OCI-LY7 (cell line): ENCODE results near the gene GLCCI1. TPM values are rescaled to one million over a fixed set of nuclear protein-coding genes. Genes with fewer than 3 reads are reported as not detected.

Source experiments
- BruUV-seq: library from RNA; stranded (reverse); fragments of 400-500 nt; replicated peaks from 2 replicates; lab custom pipeline; 2021; lab: Mats Ljungman, UMichigan
- CTCF ChIA-PET: fragments of 300-600 bp; sonication (Branson Sonifier 250); formaldehyde crosslinking; loops from one replicate; lab custom pipeline; 2022; ENCODE audit warnings: antibody characterized with exemption; ENCODE audit not compliant: unreplicated experiment; lab: Charles Lee
- POLR2A ChIA-PET: fragments of 300-600 bp; sonication (Branson Sonifier 250); formaldehyde crosslinking; loops from one replicate; lab custom pipeline; 2022; ENCODE audit warnings: antibody characterized with exemption; lab: Charles Lee
- DNase-seq: peaks from one replicate; pipeline ENCODE4 v3.0.0-alpha.2; 2015; ENCODE audit warnings: low spot score
- H2AFZ ChIP-seq: fragments of 200-600 bp; sonication (generic), shearing (Covaris generic); 2 replicates; pipeline ENCODE4 v1.6.1; 2014; ENCODE audit warnings: mild to moderate bottlenecking, antibody characterized with exemption, low read length, moderate library complexity
- H3K27ac ChIP-seq: fragments of 200-600 bp; sonication (generic); 2 replicates; pipeline ENCODE4 v1.5.1; 2014; ENCODE audit warnings: mixed run types, low read depth, mild to moderate bottlenecking, moderate library complexity, low read length, inconsistent platforms; ENCODE audit not compliant: poor library complexity, severe bottlenecking
- H3K36me3 ChIP-seq: fragments of 200-600 bp; sonication (generic); 2 replicates; pipeline ENCODE4 v1.6.1; 2014; ENCODE audit warnings: mild to moderate bottlenecking, antibody characterized with exemption, low read length, moderate library complexity, mixed read lengths; ENCODE audit not compliant: insufficient read depth
- H3K4me1 ChIP-seq: fragments of 200-600 bp; sonication (generic); 2 replicates; pipeline ENCODE4 v1.5.1; 2014; ENCODE audit warnings: mild to moderate bottlenecking, low read length; ENCODE audit not compliant: insufficient read depth, poor library complexity, severe bottlenecking
- H3K4me2 ChIP-seq: fragments of 200-600 bp; sonication (generic); 2 replicates; pipeline ENCODE4 v1.6.1; 2014; ENCODE audit warnings: mild to moderate bottlenecking, low read length
- H3K4me3 ChIP-seq: fragments of 200-600 bp; sonication (generic); 2 replicates; pipeline ENCODE4 v1.5.1; 2014; ENCODE audit warnings: mild to moderate bottlenecking, low read depth, low read length; ENCODE audit not compliant: poor library complexity, severe bottlenecking
- H3K79me2 ChIP-seq: fragments of 200-600 bp; sonication (generic); 2 replicates; pipeline ENCODE4 v1.6.1; 2016; ENCODE audit warnings: low read depth, mild to moderate bottlenecking, low read length, moderate library complexity, mixed read lengths; ENCODE audit not compliant: insufficient read depth
- H3K9me2 ChIP-seq: fragments of 200-600 bp; sonication (generic); 2 replicates; pipeline ENCODE4 v1.6.1; 2016; ENCODE audit warnings: mild to moderate bottlenecking, low read length, mixed read lengths; ENCODE audit not compliant: insufficient read depth
- H3K9me3 ChIP-seq: fragments of 200-600 bp; sonication (generic); 2 replicates; pipeline ENCODE4 v1.6.1; 2014; ENCODE audit warnings: mild to moderate bottlenecking, mixed run types, low read length, mixed read lengths
- H4K20me1 ChIP-seq: fragments of 200-600 bp; sonication (generic); 2 replicates; pipeline ENCODE4 v1.6.1; 2014; ENCODE audit warnings: mild to moderate bottlenecking, antibody characterized with exemption, low read length, moderate library complexity, mixed read lengths; ENCODE audit not compliant: insufficient read depth
- CTCF ChIP-seq: fragments of 200-600 bp; sonication (generic); conservative IDR thresholded peaks from 2 replicates; pipeline ENCODE4 v1.5.1; 2014; ENCODE audit warnings: mild to moderate bottlenecking, antibody characterized with exemption, low read length, moderate library complexity, mixed read lengths
- EZH2phosphoT487 ChIP-seq: fragments of 200-600 bp; sonication (generic); IDR thresholded peaks from 2 replicates; pipeline ENCODE4 v1.6.1; 2018; ENCODE audit warnings: low read depth, borderline replicate concordance, mild to moderate bottlenecking, mixed run types, antibody characterized with exemption, low read length, moderate library complexity, mixed read lengths
- intact Hi-C: fragments of 100-400 bp; cut with micrococcal nuclease; formaldehyde crosslinking; loops from one replicate; pipeline ENCODE4 v1.10.0; 2022; ENCODE audit not compliant: unreplicated experiment
- total RNA-seq, 2 experiments: library from RNA; depleted of rRNA in 1 of 2; stranded (reverse); fragments of >200 nt in 1 of 2; shearing (Covaris generic) in 1 of 2; gene quantifications; 2 replicates each; pipeline ENCODE4 v1.2.3, GENCODE V29; 2014 to 2022

GLCCI1 gene
- total RNA-seq, 2 experiments from 2014 or later = 21.3 to 85.6 TPM

DNA sequence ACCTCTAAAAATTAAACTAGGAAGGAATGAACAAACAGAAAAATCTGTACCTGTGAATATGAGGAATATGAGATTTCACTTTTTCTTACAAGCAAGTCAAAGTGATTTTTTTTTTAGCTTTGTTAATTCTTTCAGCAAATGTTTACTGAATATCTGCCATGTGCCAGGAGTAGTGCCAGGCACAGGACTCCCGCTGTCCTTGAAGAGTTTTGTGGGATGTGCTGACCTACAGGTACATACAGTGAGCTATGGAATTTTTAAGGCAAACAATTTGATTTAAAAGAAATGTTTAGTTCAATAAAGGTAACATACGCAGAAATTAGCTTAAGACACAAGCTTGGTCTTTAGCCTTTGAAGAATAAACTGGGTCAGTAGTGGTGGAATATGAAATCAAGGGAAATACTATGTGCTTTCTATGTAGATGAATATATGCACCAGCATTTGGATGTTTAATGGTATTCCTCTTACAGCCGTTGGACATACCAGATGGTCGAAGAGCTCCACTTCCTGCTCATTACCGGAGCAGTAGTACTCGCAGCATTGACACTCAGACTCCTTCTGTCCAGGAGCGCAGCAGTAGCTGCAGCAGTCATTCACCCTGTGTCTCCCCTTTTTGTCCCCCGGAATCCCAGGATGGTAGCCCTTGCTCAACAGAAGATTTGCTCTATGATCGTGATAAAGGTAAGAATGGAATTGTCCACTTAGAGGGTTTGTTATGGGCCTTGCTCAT, 102.0 kb downstream of the GLCCI1 start:
- H3K27ac ChIP-seq = no peak overlapping the region
- H3K4me2 ChIP-seq = no peak overlapping the region
- H3K4me1 ChIP-seq = no peaks in the 10 kb centered on the region
- intact Hi-C loops = no loop called here
- H3K4me3 ChIP-seq = no peak overlapping the region
- ChIA-PET POLR2A (interaction anchor here (0.5 to 1.5 kb wide), 7 partner anchors 11 to 458 kb away, joined by 3 to 8 read pairs (median 5); no protein-coding TSS in a partner anchor), CTCF (no interaction called here)
- H2AFZ ChIP-seq = no peak overlapping the region
- TF ChIP-seq EZH2phosphoT487 (no peak), CTCF (no peak)
- no peaks in the 10 kb centered on the region; the same call in 1 of the 2 replicates for H4K20me1 ChIP-seq
- DNase-seq = no peak
- no TSS peak for BruUV-seq
- peaks cover 45% of the 10 kb centered on the region for H3K36me3 ChIP-seq
- no peaks in the 10 kb centered on the region for H3K9me3 ChIP-seq
- no peaks in the 10 kb centered on the region for H3K9me2 ChIP-seq
- peaks cover 19% of the 10 kb centered on the region; the same call in 1 of the 2 replicates for H3K79me2 ChIP-seq

- Histone ChIP-seq H3K4me3 (no peak overlapping the region), H3K27ac (no peak overlapping the region), H3K9me2 (no peaks in the 10 kb centered on the region; the same call in 1 of the 2 replicates), H3K4me1 (no peaks in the 10 kb centered on the region), H2AFZ (no peak overlapping the region), H3K36me3 (peaks cover 34% of the 10 kb centered on the region), H3K79me2 (no peaks in the 10 kb centered on the region), H4K20me1 (no peaks in the 10 kb centered on the region), H3K4me2 (no peak overlapping the region), H3K9me3 (no peaks in the 10 kb centered on the region)
- intact Hi-C loops = no loop called here
- CTCF ChIA-PET = no interaction called here
- TF ChIP-seq EZH2phosphoT487 (no peak), CTCF (no peak)
- no peak for DNase-seq
- POLR2A ChIA-PET = interaction anchor here (0.7 to 1.2 kb wide), 2 partner anchors 64 to 902 kb away, joined by 3 to 5 read pairs; no protein-coding TSS in a partner anchor
- no TSS peak for BruUV-seq
These were observed 109.8 kb downstream of the GLCCI1 start for GRCh38 chr7:8078418-8078817.

DNA sequence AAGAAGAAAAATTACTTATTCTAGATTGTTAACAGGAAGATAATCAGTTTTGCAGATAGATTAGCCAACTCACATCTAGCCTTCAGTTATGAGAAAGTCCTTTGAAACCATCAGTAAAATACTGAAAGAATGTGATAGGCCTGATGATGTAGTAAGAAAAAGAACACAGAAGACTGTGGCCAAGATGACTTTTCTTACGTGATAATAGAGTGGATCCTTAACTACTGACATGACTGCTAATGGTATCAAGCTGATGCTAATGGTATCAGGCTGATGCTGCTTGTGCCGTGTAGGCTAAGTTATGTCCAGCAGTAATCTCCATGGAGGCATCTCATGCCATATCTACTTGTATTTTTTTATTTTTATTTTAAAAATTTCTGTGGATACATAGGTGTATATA, 114.2 kb downstream of the GLCCI1 start:
- Histone ChIP-seq H3K27ac (no peak overlapping the region), H3K4me2 (no peak overlapping the region), H4K20me1 (no peaks in the 10 kb centered on the region), H3K4me3 (no peak overlapping the region), H3K36me3 (peaks cover 44% of the 10 kb centered on the region), H3K9me2 (no peaks in the 10 kb centered on the region), H3K79me2 (no peaks in the 10 kb centered on the region), H2AFZ (no peak overlapping the region), H3K4me1 (no peaks in the 10 kb centered on the region), H3K9me3 (no peaks in the 10 kb centered on the region)
- DNase-seq = no peak
- TF ChIP-seq EZH2phosphoT487 (no peak), CTCF (no peak)
- BruUV-seq = no TSS peak
- intact Hi-C loops = no loop called here
- ChIA-PET POLR2A (no interaction called here), CTCF (no interaction called here)
